Stimulated activated CD8-positive, alpha-beta memory T cell treated with anti-CD3 and anti-CD28 coated beads, Interleukin-15, amount 100 ng/mL, for 4 hours (primary cell): ENCODE measurements around the gene CLCC1.
"Not testable (repeated sequence)": the region's sequence is repeated elsewhere in the genome, so short reads cannot be mapped to it uniquely, and the experiment has no call there.

Experiments
- DNase-seq, 2 donors: peaks; one replicate each; pipeline ENCODE4 v3.0.0-alpha.2; 2020; ENCODE audit warnings: low read depth in 2 of 2

CLCC1 gene

DNA sequence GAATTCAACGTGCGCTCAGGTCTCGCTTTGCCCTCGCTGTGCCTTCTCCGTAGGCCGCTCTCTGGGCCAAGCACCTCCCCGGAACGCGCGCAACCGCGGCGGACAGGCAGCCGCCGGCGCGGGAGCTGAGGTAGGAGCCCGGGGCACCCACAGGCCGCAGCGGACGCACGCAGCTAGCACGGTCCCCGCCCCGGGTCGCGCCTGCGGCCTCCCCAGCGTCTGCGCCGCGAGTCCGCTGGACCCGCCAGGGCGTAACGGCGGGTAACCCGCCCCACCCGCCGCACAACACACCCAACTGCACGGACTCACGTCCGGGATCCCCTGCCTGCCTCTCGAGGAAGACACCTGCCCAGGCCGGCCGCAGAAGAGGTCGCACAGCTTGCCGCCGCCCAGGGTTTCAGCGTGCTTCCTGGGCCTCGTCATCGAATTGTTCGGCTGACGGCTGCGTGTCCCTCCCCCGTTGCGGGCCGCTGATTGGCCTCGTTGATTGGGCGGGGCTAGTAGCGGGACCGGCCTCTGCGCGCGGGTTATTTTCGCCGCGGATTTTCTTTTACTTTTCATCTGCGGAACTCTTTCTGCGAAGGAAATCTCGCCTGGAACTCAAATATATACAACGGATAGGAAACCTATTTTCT, at the start of gene CLCC1:
CLCC1 (minus strand) TSS at position 433 of the 635 bp plus-strand sequence. CDS start 13,047 bp downstream, outside the sequence.
- peak; percentile 76 to 82 for DNase-seq

- no peak for DNase-seq
Observed at GRCh38 chr1:109011335-109011734, 48.1 kb upstream of the CLCC1 start.

DNA sequence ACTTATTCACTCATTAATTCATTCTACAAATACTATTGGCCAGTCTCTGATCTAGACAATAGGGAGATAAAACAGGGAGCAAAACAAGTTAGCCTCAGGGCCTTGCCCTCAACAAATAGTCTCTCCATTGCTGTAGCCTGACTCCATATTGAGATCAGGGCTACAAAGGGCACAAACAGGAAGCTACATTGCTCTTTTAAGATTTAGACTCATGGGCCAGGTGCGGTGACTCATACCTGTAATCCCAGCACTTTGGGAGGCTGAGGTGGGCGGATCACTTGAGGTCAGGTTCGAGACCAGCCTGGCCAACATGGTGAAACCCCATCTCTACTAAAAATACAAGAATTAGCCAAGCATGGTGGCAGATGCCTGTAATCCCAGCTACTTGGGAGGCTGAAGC, 33.3 kb upstream of the CLCC1 start:
- not testable (repeated sequence) for DNase-seq

DNA sequence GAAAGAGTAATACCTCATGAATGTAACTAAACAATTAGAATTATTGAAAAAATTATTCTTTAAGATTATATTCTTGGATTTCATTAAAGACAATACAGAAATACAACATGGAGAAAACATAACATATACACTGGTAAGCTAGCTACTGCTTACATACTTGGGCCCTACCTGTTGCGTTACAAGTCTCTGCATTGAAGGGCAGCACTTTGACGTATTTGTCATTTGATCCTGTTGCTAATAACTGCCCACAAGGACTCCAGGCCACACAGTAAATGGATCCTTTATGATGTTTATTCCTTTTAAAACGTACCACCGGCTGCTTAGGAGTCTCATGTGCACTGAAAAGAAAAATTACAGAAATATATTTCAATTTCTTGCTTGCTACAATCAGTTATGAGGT, 19.8 kb upstream of the CLCC1 start:
- no peak for DNase-seq

- no peak for DNase-seq
Observed at GRCh38 chr1:108976658-108977057, 13.4 kb upstream of the CLCC1 start.

GRCh38 chr1:108972951-108973350, 9.7 kb upstream of the CLCC1 start:
- DNase-seq: no peak

- no peak for DNase-seq
Observed at GRCh38 chr1:108969346-108969745, 6.1 kb upstream of the CLCC1 start.

DNA sequence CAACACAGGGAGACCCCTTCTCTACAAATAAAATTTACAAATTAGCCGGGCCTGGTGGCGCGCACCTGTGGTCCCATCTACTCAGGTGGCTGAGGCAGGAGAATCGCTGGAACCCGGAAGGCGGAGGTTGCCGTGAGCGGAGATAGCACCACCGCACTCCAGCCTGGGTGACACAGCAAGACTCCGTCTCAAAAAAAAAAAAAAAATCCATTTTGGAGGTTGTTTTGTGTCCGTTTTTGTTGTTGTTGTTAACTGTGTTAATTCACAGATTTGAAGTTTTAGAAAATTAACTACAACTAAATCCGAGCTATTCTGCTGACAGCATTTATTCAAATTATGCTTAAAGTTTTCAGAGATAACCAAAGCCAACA, 618 bp downstream of the CLCC1 start:
- DNase-seq: no peak

GRCh38 chr1:108961752-108962486, 1.4 kb downstream of the CLCC1 start:
- no peak for DNase-seq

DNA sequence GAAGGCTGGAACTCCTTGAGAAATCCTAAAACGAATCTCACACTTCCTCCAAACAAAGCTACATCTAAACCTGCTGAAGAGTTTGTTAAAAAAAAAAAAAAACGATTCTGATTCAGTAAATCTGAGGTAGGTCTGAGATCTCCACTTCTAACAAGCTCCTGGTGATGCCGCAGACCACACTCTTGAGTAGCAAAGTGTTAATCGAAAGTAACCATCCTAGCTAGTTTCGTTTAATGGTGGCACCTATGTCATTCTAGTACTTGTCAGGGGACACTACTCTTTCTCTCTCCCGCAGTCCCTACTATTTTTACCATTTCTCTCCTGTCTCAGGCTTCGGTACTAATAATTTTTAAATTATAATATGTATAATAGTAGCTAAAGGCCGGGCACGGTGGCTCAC, 2.1 kb downstream of the CLCC1 start:
- no peak for DNase-seq

GRCh38 chr1:108960719-108961118, 2.6 kb downstream of the CLCC1 start:
- DNase-seq: no peak

DNA sequence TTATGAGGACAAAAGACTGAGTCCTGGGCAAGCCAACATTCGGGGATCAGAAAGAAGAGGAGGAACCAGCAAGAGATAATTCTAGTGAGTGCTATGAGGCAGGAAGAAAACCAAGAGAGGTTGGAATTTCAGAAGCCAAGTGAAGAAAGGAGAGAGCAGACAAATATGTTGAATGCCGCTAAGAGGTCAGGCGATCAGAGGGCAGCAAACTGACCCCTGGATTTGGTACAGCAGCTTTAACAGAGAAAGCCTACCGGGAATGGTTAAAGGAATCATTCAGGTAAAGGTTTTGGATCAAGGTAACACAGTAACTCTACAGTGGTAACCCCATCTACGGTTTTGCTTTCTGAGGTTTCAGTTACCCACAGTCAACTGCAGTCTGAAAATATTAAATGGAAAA, 5.4 kb downstream of the CLCC1 start:
- no peak for DNase-seq

DNA sequence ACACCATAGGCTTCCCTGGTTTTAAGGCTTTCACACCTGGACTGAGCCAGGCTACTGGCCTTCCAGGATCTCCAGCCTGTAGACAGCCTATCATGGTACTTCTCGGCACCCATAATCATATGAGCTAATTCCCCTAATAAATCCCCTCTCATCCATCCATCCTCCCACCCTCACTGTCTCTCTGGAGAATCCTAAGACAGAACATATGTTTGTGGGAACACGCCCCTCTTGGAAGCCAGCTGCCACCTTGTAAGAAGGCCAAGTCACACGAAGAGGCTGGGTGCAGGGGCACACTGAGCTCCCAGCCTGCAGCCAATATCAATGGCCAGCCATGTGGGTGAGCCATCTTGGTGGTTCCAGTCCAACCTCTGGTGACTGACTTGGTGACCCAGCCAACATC, 7.4 kb downstream of the CLCC1 start:
- no peak for DNase-seq

DNA sequence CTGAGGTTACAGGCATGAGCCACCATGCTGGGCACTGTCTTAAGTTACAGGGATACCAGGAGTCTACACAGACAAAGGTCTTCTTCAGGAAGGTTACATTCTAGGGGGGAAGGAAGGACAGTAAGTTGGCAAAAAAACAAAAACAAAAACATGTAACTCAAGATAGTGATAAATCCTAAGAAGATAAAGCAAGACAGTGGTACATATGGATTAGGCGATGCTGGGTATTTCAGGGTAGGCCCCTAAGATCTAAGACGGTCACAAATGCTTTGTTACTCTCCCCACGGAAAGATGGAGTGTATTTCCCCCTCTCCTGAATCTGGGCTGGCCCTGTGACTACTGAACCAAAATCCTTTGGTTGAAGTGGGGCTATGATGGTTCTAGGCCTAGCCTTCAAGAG, 8.2 kb downstream of the CLCC1 start:
- no peak for DNase-seq

DNA sequence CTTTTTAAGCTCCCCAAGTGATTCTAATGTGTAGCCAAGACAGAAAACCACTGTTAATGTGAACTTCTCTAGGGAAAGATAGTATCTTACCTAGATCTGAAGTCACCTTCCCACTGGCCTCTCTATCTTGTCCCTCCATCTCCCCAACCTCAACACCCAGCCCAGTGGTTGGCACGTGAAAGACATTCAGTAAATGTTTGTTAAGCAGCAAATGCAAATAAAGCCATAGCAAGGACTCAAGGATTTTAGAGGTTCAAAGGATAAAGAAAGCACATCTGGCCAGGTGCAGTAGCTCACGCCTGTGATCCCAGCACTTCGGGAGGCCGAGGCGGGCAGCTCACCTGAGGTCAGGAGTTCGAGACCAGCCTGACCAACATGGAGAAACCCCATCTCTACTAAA, 9.8 kb downstream of the CLCC1 start:
- DNase-seq: no peak

GRCh38 chr1:108951242-108951641, 12.0 kb downstream of the CLCC1 start:
- no peak for DNase-seq

DNA sequence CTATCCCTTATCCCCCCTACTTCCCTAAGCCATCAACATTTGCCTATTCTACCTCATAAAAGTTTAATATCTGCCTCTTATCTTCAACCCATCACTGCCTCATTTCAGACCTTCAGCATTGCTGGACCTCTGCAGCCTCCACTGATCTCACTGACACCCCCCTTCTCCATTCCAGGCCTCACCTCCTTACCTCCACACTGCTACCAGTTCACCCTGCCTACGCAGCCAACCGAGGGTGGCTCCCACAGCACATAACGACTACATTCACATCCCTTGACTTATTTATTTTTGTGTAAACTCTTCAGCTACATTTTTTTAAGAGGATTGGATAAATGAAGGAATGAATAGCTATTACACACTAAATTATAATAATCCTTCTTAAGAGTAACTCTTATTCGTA, 14.2 kb downstream of the CLCC1 start:
- DNase-seq: no peak

DNA sequence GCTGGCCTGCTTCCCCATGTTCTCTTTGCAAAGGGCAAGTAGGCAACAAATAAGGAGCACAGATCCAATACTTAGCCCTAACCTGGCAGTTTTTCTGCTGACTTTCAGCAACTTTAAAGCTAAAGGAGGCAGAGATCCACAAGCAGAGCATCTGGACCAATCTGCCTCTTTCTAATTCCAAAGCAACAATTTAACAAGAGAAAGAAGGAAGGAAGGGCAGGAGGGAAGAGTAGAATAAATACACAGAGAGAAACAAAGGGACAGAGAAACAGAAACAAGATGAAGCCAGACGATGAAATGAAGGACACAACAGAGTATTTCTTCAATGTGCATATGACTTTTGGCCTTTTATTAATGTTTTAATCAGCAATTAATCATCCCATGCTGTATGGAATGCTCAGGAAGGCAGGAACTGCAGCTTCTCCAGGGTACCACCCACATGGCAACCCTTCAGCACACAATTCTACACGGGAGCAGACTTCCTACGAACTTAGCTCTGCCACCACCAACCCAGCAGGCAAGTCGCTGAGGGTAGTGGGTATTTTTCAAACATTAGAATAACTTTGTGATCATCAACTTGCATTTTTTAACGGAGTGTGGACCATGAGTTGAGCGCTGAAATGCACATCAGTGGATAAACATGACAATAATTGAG, 15.3 kb downstream of the CLCC1 start:
- no peak for DNase-seq

- no peak for DNase-seq
Observed at GRCh38 chr1:108936170-108936569, 27.1 kb downstream of the CLCC1 start.

DNA sequence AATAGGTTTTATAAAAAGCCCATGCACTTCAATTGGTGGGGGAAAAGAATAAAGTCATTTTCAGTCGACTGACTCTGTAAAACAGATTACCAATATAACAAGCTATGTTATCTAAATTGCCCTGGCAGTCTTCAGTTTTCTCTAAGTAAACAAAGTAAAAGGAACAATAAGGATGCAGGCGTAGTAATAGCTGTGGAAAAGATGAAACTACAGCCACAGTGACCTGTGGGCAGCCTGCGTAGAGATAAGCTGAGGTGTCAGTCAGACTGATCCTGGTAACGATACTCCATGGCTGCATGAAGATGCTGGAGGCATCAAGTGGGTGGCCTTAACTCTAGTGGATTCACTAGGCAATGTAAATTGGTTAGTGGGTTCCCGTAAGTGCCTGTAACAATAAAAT, 29.3 kb downstream of the CLCC1 start:
- no peak for DNase-seq

DNA sequence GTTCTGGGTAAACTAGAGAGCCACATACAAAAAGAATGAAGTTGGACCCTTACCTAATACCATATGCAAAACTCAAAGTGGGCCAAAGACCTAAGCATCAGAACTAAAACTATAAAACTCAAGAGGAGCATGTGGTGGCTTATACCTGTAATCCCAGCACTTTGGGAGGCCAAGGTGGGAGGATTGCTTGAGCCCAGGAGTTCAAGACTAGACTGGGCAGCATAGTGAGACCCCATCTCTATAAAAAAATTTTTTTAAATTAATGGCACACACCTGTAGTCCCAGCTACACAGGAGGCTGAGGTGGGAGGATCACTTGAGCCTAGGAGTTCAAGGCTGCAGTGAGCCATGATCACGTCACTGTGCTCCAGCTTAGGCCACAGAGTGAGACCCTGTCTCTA, 35.7 kb downstream of the CLCC1 start:
- not testable (repeated sequence) for DNase-seq

DNA sequence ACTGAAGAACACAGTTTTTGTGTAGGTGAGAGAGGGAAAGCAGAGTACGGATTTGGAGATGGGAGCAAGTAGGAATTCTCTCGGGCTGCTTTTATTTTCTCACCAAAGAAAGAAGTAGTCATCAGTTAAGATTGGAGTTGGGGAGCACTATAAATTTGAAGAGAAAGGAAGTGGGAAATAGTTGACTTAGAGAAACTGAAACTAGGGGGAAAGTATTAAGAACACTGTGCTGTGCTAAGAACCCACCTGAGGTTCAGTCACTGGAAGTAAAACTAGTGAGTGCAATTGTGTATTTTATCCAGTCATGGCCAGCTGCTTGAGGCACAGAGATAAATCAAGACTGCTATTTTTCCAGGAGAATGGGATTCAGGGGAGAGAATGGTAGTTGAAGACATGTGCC, 37.4 kb downstream of the CLCC1 start:
- DNase-seq: no peak

GRCh38 chr1:108916788-108917187, 46.5 kb downstream of the CLCC1 start:
- no peak for DNase-seq
